GM12878 (cell line): ENCODE measurements around the gene ZNF763. TPM values are rescaled to one million over a fixed set of nuclear protein-coding genes. Genes with fewer than 3 reads are reported as not detected.

Source experiments
- BACH1 ChIP-seq: fragments of 450-650 bp; IDR thresholded peaks from 2 replicates; pipeline ENCODE4 v1.6.1; 2017; ENCODE audit warnings: mild to moderate bottlenecking, borderline replicate concordance
- BCL3 ChIP-seq: IDR thresholded peaks from 2 replicates; pipeline ENCODE4 v1.6.1; 2011; ENCODE audit warnings: borderline replicate concordance, low read depth, mild to moderate bottlenecking, moderate library complexity, low read length; ENCODE audit not compliant: insufficient read depth, poor library complexity, severe bottlenecking
- CREB1 ChIP-seq: IDR thresholded peaks from 2 replicates; pipeline ENCODE4 v1.6.1; 2012; ENCODE audit warnings: low read depth, mild to moderate bottlenecking, inconsistent platforms
- CUX1 ChIP-seq: IDR thresholded peaks from 2 replicates; pipeline ENCODE4 v1.6.1; 2012; ENCODE audit warnings: improper control_type of control experiment, low read depth, low read length; ENCODE audit not compliant: insufficient replicate concordance
- ETV6 ChIP-seq, 2 experiments: fragments of 450-650 bp in 1 of 2; IDR thresholded peaks in 1 of 2; conservative IDR thresholded peaks in 1 of 2; 2 replicates each; pipeline ENCODE4 v1.6.1; 2014; ENCODE audit warnings: antibody characterized with exemption in 1 of 2, borderline replicate concordance in 1 of 2, low read depth in 1 of 2, mild to moderate bottlenecking in 1 of 2, moderate library complexity in 1 of 2
- FOXK2 ChIP-seq: fragments of 450-650 bp; IDR thresholded peaks from 2 replicates; pipeline ENCODE4 v1.6.1; 2017; ENCODE audit warnings: mild to moderate bottlenecking, moderate library complexity
- GABPA ChIP-seq: IDR thresholded peaks from 2 replicates; pipeline ENCODE4 v1.6.1; 2014; ENCODE audit warnings: antibody characterized with exemption, low read depth, mild to moderate bottlenecking, inconsistent platforms
- GATAD2B ChIP-seq: fragments of 450-650 bp; conservative IDR thresholded peaks from 2 replicates; pipeline ENCODE4 v1.6.1; 2017; ENCODE audit warnings: low read depth, mild to moderate bottlenecking, moderate library complexity
- IKZF1 ChIP-seq: fragments of 450-650 bp; conservative IDR thresholded peaks from 2 replicates; pipeline ENCODE4 v1.6.1; 2017; ENCODE audit warnings: antibody characterized with exemption, mild to moderate bottlenecking
- KLF5 ChIP-seq: fragments of 450-650 bp; IDR thresholded peaks from 2 replicates; pipeline ENCODE4 v1.6.1; 2014; ENCODE audit warnings: mild to moderate bottlenecking; ENCODE audit not compliant: partially characterized antibody
- NBN ChIP-seq: fragments of 450-650 bp; IDR thresholded peaks from 2 replicates; pipeline ENCODE4 v1.6.1; 2016
- NR2C1 ChIP-seq: fragments of 450-650 bp; IDR thresholded peaks from 2 replicates; pipeline ENCODE4 v1.6.1; 2017; ENCODE audit warnings: antibody characterized with exemption, mild to moderate bottlenecking, moderate library complexity
- PBX3 ChIP-seq: IDR thresholded peaks from 2 replicates; pipeline ENCODE4 v1.6.1; 2011; ENCODE audit warnings: mild to moderate bottlenecking, low read depth, low read length, moderate library complexity; ENCODE audit not compliant: insufficient replicate concordance
- POU2F2 ChIP-seq: IDR thresholded peaks from 3 replicates; pipeline ENCODE4 v1.6.1; 2011; ENCODE audit warnings: low read depth, mild to moderate bottlenecking, low read length, borderline replicate concordance
- RELA ChIP-seq: fragments of 450-650 bp; IDR thresholded peaks from 2 replicates; pipeline ENCODE4 v1.8.0; 2014; ENCODE audit warnings: borderline replicate concordance; ENCODE audit not compliant: partially characterized antibody
- SMC3 ChIP-seq: IDR thresholded peaks from 2 replicates; pipeline ENCODE4 v1.6.1; 2011; ENCODE audit warnings: low read length, improper control_type of control experiment, borderline replicate concordance
- SPI1 ChIP-seq: IDR thresholded peaks from 2 replicates; pipeline ENCODE4 v1.6.1; 2011; ENCODE audit warnings: low read depth, mild to moderate bottlenecking, low read length, moderate library complexity, borderline replicate concordance; ENCODE audit not compliant: insufficient read depth
- SRF ChIP-seq, 2 experiments: IDR thresholded peaks; 2 replicates each; pipeline ENCODE4 v1.6.1; 2011; ENCODE audit warnings: low read depth in 2 of 2, low read length in 2 of 2, mild to moderate bottlenecking in 1 of 2, moderate library complexity in 1 of 2
- SUPT20H ChIP-seq: IDR thresholded peaks from 2 replicates; pipeline ENCODE4 v1.6.1; 2011; ENCODE audit warnings: low read depth, mild to moderate bottlenecking, low read length, moderate library complexity, borderline replicate concordance; ENCODE audit not compliant: control insufficient read depth
- YY1 ChIP-seq: IDR thresholded peaks from 2 replicates; pipeline ENCODE4 v1.6.1; 2011; ENCODE audit warnings: low read depth, mild to moderate bottlenecking, low read length
- polyA plus RNA-seq, 11 experiments: library from polyadenylated mRNA; depleted of rRNA in 4 of 11; unstranded in 6 of 11; stranded (reverse) in 5 of 11; fragments of >200 nt; fragmentation: Nextera tagmentation in 4 of 11; fragmentation: Illumina TruSeq in 1 of 11; extraction: Ambion mirVana in 4 of 11; extraction: Trizol in 1 of 11; gene quantifications; 1 replicate in 1 of 11; 2 replicates in 10 of 11; pipeline versions ENCODE4 v1.2.1 to v1.2.3, GENCODE V29; 2011 to 2016; ENCODE audit warnings: inconsistent platforms in 2 of 11, missing spikeins in 2 of 11, low read depth in 1 of 11
- total RNA-seq, 4 experiments: library from RNA; depleted of rRNA in 3 of 4; stranded (reverse); fragments of >200 nt in 3 of 4; fragmentation: Illumina TruSeq in 1 of 4; extraction: Trizol in 1 of 4; gene quantifications; 2 replicates each; pipeline versions ENCODE4 v1.2.1 to v1.2.3, GENCODE V29; 2013 to 2021

ZNF763 gene
- total and polyA plus RNA-seq, 10 of the 15 experiments (the other 5 are each of a cell fraction or from before 2014, with no cell fraction given), result 0.62 to 1.8 (median 1.1) TPM

GRCh38 chr19:11987405-11988281 lies 22.8 kb downstream of the ZNF763 start (continued):
- TF ChIP-seq SMC3, result 0 out of 2 replicates have a peak, but pooled peaks have one; percentile 3
- peak; percentile 65 for TF ChIP-seq GABPA
- peak; percentile 38 for TF ChIP-seq IKZF1
- peak; percentile 40 for TF ChIP-seq NBN
- TF ChIP-seq POU2F2, result peak; percentile 49; the same call in 1 of the 3 replicates
- no peak for TF ChIP-seq CUX1
- no peak for TF ChIP-seq BCL3
- no peak for TF ChIP-seq SPI1
- TF ChIP-seq FOXK2, result no peak
- TF ChIP-seq KLF5, result no peak
- peak; percentile 52; the same call in 1 of the 2 replicates for TF ChIP-seq YY1
- 0 out of 2 replicates have a peak, but pooled peaks have one; percentile 11 for TF ChIP-seq BACH1
- TF ChIP-seq SRF (IDR thresholded peaks at IDR 0.05; ENCODE audit: low read depth in 2 of 2, low read length in 2 of 2), result no peak
- no peak for TF ChIP-seq SUPT20H
- TF ChIP-seq GATAD2B, result peak; percentile 53
- no peak for TF ChIP-seq RELA
- TF ChIP-seq CREB1, result no peak
- TF ChIP-seq PBX3, result peak; percentile 95
- no peak for TF ChIP-seq ETV6 (conservative IDR thresholded peaks at IDR 0.05 in 1 of 2, IDR thresholded peaks at IDR 0.05 in 1 of 2; ENCODE audit: borderline replicate concordance in 1 of 2, low read depth in 1 of 2)
- no peak for TF ChIP-seq NR2C1
